ENCODE data around the gene KNOP1. TPM values are rescaled to one million over a fixed set of nuclear protein-coding genes. Genes with fewer than 3 reads are reported as not detected.

The KNOP1 gene
- total RNA-seq, 1 experiment from 2014 or later, result 93.9 TPM

DNA sequence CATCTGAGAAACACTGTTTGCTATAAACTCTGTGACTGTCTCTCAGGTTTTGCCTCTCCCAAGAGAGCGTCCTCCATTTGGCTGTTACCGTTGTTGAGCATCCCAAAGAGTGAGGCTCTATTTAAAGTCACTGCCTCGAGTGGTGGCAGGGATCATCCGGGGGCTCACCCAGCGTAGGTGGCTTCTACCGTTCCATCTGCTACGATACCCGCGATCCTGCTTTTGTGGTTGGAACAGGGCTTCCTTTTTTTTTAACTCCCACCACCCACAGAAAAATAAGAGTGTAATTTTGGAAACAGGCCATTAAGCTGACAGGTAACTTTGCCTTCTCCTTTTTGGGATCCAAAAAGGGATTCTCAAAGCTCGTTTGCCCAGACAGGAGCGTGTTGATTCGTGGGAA, 36.4 kb downstream of the KNOP1 start:
- Histone ChIP-seq H3K14ac (ENCODE audit: insufficient read depth, low read length) (no peak overlapping the region), H3K4ac (ENCODE audit: low read depth, low read length) (no peak overlapping the region), H2AFZ (ENCODE audit: low read length) (no peak overlapping the region), H3K79me1 (ENCODE audit: insufficient read depth, low read depth, low read length, poor library complexity, severe bottlenecking) (no peaks in the 10 kb centered on the region), H3K23ac (ENCODE audit: insufficient read length, low read depth, low read length) (no peak overlapping the region), H2BK12ac (ENCODE audit: insufficient read length, low read depth, low read length) (no peak overlapping the region), H4K20me1 (ENCODE audit: control insufficient read depth, insufficient read depth, insufficient read length) (no peaks in the 10 kb centered on the region), H2AK5ac (ENCODE audit: insufficient read length, low read length) (no peak overlapping the region), H3K4me2 (ENCODE audit: insufficient read depth, insufficient read length, low read length) (no peak overlapping the region), H3K18ac (ENCODE audit: insufficient read length, low read depth, low read length) (no peak overlapping the region), H3K27ac (ENCODE audit: insufficient read length, low read depth, low read length) (no peak overlapping the region), H4K8ac (replicated peaks; ENCODE audit: insufficient read length, low read depth, low read length) (no peak overlapping the region), H3K4me1 (ENCODE audit: insufficient read depth, low read length) (no peaks in the 10 kb centered on the region), H3K23me2 (ENCODE audit: insufficient read length, low read depth, low read length, poor library complexity, severe bottlenecking) (no peaks in the 10 kb centered on the region), H2BK20ac (ENCODE audit: low read depth, low read length, poor library complexity, severe bottlenecking) (no peak overlapping the region), H2BK5ac (ENCODE audit: insufficient read length, low read length) (no peak overlapping the region), H4K5ac (ENCODE audit: insufficient read length, low read depth, low read length) (no peak overlapping the region), H3K79me2 (ENCODE audit: insufficient read depth, low read length) (no peaks in the 10 kb centered on the region), H3K9me3 (ENCODE audit: control insufficient read depth, low read depth, low read length) (no peaks in the 10 kb centered on the region), H3K9ac (ENCODE audit: extremely low read depth, insufficient read length, low read length) (no peak overlapping the region), H2BK120ac (ENCODE audit: low read depth, low read length, poor library complexity, severe bottlenecking) (no peak overlapping the region), H3T11ph (ENCODE audit: low read length) (no peak overlapping the region), H4K91ac (ENCODE audit: insufficient read length, low read depth, low read length) (no peak overlapping the region), H3K27me3 (ENCODE audit: insufficient read depth, low read length) (no peaks in the 10 kb centered on the region), H3K56ac (ENCODE audit: insufficient read length, low read depth, low read length) (no peak overlapping the region), H2BK15ac (ENCODE audit: low read depth, low read length) (no peak overlapping the region)
- Mint-ChIP-seq H3K4me3 (no peak overlapping the region), H3K27me3 (ENCODE audit: low read depth) (no peaks in the 10 kb centered on the region), H3K9me3 (peaks cover 1 to 7% of the 10 kb centered on the region in 2 experiments; a peak in 3 of 5 replicates), H3K27ac (no peak overlapping the region), H3K4me1 (no peaks in the 10 kb centered on the region; a peak in 2 of 4 replicates), H3K36me3 (ENCODE audit: insufficient read depth in 1 of 3, low read depth in 3 of 3) (peaks cover 25 to 45% (median 39%) of the 10 kb centered on the region in 3 experiments)
- DNase-seq, result no peak
- TF ChIP-seq, protein P1, sequence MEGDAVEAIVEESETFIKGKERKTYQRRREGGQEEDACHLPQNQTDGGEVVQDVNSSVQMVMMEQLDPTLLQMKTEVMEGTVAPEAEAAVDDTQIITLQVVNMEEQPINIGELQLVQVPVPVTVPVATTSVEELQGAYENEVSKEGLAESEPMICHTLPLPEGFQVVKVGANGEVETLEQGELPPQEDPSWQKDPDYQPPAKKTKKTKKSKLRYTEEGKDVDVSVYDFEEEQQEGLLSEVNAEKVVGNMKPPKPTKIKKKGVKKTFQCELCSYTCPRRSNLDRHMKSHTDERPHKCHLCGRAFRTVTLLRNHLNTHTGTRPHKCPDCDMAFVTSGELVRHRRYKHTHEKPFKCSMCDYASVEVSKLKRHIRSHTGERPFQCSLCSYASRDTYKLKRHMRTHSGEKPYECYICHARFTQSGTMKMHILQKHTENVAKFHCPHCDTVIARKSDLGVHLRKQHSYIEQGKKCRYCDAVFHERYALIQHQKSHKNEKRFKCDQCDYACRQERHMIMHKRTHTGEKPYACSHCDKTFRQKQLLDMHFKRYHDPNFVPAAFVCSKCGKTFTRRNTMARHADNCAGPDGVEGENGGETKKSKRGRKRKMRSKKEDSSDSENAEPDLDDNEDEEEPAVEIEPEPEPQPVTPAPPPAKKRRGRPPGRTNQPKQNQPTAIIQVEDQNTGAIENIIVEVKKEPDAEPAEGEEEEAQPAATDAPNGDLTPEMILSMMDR (conservative IDR thresholded peaks at IDR 0.05), result no peak
- WGBS (ENCODE audit: extremely low coverage, insufficient read length, low lambda C conversion rate), result no CpG with 5 or more reads among the region's 12 CpGs
